Activated T-cell treated with anti-CD3 and anti-CD28 coated beads for 4 hours (primary cell): ENCODE results near the gene POLD3.

Experiments used
- DNase-seq: peaks from one replicate; pipeline ENCODE4 v3.0.0-alpha.2; 2020

The POLD3 gene, protein sequence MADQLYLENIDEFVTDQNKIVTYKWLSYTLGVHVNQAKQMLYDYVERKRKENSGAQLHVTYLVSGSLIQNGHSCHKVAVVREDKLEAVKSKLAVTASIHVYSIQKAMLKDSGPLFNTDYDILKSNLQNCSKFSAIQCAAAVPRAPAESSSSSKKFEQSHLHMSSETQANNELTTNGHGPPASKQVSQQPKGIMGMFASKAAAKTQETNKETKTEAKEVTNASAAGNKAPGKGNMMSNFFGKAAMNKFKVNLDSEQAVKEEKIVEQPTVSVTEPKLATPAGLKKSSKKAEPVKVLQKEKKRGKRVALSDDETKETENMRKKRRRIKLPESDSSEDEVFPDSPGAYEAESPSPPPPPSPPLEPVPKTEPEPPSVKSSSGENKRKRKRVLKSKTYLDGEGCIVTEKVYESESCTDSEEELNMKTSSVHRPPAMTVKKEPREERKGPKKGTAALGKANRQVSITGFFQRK

DNA sequence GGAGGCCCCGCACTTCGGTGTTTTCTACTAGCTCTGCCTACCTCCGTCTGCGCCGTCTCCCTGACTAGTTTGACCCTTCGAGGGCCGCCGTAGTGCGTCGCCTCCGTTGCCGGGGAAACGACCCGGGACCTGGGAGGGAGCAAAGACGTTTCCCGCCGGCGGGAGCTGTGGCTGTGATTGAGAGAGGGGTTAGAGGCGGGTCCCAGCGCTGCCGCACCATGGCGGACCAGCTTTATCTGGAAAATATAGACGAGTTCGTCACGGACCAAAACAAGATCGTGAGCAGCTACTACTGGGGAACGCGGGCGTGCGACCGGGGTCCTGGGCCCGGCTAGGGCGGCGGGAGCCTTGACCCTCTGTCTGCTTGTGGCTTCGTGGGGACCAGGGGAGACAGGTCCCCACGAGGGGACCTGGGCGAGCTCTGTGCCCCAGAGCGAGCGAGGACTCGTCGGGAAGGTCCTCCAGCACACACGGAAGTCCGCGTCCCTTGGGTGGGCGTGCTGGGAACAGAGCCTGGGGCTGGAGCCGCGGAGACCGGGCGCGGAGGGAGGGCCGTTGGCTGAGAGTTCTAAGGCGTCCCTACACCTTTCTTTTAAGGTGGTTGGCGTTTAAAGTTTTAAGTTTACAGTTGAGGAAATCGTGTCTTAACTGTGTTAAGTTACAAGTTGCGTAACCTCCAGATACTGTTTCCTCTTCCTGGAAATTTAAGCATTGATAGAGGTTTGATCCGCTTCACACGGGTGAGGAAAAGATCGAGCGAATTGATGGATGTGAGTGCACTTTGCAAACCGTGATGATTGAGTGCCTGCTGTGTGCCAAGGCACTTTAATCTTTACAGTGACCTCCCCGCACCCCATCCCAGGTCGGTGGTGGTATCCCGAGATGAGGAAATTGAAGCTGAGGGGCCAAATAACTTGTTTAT lies at the start of gene POLD3:
Gene POLD3, plus strand, starts transcription at position 142 of the 922 bp plus-strand sequence. Its CDS starts 77 bp downstream, at position 219.
- peak; percentile 93 for DNase-seq

DNA sequence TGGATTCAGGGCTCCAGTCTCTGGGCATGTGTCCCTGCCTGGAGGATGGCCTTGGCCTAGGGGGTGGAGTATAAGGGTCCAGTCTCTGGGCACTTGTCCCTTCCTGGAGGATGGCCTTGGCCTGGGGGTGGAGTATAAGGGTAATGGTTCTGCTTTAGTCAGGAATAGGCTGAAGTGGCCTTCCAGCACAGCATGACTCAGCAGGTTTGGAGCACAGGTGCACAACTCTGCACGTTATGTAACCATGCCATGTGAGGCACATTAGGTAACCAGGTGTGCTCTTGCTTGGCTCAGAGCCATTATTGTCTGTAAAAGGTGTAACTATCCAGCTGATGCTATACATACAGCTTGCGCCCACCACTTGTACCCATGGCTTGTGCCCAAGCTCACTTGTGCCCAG lies 48.4 kb upstream of the POLD3 start:
- no peak for DNase-seq

DNA sequence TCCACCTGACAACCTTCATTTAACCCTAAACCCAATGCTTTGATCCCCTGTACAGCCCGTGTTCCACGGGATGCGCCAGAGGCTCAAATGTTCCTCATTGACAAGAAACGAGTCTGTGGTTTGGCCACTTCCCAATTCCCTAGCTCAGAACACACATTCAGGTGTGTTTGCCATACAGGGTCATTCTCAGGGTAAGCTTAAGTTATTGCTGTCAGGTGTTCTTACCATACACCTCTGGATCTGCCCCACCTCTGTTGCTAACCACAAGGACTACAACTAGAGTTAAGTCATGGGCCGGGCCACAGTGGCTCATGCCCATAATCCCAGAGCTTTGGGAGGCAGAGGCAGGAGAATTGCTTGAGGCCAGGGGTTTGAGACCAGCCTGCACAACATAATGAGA lies 45.6 kb upstream of the POLD3 start:
- no peak for DNase-seq

DNA sequence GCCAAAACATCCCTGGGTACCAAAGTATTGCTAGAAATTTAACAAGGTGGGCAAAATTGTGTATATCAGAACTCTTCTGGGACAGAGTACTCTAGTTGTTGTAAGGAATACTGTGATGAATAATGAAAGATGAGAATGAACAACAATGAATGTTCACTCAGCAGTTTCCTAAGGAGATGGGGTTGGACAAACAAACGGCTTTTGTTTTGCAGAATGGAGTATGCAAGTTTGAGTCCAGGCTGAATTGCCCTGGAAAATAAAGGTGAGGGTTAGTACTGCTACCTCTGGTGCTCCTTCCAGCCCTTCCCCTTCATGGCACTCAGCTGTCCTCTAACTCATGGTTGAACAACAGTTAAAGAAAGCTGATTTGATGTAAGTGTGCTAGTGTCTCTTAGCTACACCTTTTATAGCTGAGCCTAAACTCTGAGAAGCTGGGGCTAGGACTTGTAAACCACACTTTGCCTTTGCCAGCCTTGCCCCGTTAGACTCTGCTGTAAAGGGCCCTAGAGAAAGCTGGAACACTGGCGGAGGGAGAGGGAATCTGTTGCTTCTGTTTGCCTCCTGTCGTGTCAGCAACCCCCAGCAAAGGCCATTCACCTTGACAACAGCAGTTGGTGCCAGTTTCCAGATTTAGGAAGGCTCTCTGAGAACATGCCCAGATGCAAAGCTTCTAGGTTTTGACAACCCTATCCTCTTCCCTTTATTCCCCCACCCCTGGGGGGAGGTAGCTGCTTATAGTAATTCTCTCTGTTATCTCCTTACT lies 41.2 kb upstream of the POLD3 start:
- no peak for DNase-seq

DNA sequence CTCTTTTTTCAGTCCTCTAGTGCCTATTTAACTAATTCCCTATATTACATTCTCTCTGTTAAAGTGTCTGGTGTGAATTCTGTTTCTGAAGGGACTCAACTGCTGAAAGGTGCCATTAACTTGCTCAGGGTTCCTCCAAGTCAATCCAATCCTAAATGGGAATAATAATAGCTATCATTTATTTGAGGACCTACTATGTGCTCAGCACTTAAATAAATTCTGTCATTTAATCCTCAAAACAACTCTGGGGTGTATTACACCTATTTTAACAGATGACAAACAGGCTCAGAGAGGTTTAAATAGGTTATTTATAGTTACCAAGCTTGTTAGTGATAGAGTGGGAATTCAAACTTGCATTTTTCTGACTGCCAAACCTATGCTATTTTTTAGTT lies 40.6 kb upstream of the POLD3 start:
- no peak for DNase-seq

DNA sequence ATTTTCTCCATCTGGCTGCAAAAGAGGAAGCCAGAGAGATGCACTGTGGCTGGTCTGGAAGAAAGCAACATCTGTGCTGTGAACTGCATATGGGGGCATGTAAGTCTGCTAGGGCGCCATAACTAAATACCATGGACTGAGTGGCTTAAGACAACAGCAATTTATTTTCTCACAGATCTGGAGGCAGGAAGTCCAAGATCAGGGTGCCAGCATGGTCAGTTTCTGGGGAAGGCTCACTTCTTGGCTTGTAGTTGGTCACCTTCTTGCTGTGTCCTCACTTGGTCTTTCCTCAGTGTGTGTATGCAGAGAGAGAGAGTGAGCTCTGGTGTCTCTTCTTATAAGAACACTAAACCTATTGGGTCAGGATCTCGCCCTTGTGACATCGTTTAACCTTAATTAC lies 34.9 kb upstream of the POLD3 start:
- DNase-seq, result no peak

DNA sequence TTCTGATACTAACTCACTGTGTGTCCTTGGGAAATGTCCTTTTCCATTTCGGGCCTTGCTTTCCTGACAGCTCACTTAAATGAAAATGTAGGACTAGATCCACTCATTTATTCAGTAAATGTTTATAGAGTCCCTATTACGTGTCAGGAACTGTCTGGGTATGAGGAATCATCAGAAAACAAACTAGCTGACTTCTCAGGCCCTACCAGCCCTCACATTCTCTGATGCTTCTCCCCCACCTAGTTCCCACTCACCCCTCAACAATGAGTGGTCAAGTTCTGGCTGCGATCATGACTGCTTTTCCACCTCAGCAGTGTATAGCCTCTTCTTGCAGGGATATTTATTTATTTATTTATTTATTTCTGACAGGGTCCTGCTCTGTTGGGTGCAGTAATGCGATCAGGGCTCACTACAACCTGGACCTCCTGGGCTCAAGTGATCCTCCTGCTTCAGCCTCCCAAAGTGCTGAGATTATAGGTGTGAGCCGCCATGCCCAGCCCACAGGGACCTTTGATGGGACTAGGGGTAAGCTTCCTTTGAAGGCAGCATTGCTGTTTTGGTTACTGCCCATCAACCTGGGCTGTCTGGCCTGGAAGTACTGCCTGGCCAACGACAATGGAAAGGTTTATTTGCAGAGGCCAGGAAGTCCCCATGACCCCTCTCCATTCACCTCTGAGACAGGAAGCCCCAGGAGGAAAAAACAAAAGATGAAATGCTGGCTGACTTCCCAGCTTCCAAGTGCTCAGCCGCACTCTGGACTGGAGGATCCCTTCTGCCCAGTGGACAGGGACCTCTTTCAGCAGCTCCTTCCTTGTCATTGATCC lies 33.1 kb upstream of the POLD3 start:
- no peak for DNase-seq

DNA sequence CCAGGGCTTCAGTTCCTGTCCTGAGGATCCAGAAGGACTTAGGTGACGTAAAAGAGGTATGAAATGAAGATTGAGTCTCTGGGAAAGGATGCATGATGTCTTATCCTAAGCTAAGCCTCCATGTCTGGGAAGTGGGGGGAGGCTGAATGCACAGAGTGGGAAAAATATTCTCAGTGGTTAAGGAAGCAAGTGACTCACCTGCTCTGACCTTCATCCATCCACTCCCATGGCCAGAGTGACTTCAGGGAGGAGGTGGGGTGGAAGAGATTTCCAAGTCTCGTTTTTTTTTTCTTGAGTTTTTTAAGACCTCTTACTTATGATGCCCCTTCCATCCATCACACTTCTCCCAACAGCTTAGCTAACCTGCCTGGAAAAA lies 32.5 kb upstream of the POLD3 start:
- no peak for DNase-seq

DNA sequence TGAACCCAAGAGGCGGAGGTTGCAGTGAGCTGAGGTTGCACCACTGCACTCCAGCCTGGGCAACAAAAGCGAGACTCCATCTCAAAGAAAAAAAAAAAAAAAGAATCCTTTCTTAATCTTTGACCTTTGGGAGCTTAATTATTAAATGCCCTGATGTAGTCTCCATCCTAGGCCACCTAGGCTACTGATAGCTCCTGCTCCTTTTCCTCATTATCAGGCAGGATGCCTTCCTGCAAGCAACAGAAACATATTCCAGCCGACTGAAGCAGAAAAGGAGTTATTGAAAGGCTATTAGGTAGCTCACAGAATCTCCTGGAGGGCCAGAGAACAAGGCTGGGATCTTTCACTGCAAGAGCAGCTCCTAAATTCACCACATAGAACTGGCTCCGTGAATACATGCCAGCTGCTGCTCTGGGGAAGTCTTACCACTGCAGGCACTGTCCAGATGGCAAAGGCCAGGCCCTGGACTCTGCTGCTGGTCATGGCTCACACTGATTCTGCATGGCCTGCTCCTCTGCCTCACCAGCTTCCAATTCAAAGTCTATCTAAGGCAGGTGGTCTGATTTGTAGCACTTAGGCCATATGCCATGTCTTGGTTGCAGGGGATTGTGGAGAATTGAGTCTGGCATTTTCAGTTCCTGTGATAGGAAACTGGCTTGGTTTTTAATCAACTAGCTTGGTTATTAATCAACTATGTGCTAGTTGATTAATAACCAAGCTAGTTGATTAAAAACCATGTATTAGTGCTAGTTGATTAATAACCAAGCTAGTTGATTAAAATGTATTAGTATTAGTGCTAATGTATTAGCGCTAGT lies 26.0 kb upstream of the POLD3 start:
- no peak for DNase-seq

DNA sequence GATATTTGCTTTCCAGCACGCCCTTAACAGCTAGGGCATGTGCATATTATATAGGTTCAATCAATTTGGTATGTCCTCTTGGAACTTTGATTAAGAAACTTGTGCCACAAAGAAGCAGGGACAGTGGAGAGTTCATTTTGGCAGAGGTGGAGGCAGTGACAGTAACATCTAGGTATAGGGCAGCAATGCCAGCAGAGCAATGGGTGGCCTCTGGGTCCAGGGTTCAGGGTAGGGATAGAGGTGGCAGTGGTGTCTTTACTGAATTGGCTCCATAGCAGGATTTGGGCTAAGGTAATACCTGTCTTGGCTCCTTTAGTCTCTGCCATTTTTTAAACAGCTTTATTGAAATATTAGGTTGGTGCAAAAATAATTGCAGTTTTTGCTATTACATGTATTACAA lies 24.4 kb upstream of the POLD3 start:
- no peak for DNase-seq

DNA sequence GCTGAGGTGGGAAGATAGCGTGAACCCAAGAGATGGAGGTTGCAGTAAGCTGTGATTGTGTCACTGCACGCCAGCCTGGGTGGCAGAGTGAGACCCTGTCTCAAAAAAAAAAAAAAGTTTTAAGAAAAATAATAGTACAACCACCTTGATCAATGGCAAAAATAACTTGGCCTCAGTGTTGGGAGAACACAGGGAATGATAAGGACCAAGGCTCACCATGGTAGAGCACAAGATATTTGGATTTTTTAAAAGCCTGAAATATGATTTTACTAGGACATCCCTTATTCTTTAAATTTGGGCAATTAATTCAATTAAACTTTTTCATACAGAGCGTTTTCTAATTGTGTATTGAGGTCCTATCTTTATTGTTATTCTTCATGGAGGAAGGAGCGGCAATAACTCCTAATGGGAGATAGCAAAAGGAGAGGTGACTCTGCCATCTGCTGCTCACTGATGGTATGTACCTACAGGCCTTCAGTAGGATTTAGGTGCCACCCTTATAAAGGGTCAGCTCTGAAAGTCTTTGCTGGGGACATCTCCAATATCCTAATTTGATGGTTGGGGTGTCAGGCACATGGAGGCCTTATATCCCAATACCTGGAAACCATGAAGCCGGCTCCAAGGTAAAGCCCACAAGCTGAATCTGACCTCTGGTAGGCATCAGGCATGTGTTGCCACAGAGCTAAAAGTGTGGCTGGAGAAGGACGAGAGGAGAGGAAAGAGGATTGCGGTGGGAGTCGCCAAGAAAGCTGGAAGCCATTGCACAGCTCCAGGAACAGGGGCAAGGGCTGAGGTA lies 21.9 kb upstream of the POLD3 start:
- no peak for DNase-seq

DNA sequence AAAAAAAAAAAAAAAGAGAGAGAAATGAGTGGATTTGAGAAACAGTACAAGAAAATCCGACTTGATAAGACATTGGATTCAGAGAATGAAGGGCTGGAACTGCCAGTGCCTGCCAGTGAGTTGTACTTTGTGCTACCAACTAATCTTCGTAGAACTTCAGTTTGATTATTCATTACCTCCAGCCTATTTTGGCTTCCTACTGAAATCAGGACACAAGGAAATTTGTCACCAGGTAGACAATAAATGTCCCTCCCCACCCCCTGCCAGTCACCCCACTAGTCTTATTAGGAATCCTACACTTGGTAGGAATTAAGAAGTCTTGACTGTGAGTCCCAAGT lies 21.4 kb upstream of the POLD3 start:
- no peak for DNase-seq

DNA sequence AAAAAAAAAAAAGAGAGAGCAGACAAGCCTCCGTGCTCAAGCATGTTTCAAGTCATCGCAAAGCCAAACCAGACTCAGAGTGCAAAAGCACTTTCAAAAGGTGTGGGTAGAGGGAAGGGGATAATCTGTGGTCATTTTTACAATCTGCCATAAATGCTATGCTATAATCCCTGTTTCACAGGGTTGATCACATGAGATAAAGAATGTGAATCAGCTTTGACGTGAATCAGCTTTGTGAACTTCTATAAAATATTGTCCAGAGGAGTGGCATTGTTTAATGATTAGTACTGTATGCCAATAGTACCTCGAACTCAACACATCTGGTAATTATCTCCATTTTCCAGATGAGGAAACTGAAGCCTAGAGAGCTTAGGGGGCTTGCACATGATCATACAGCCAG lies 20.0 kb upstream of the POLD3 start:
- DNase-seq, result no peak

DNA sequence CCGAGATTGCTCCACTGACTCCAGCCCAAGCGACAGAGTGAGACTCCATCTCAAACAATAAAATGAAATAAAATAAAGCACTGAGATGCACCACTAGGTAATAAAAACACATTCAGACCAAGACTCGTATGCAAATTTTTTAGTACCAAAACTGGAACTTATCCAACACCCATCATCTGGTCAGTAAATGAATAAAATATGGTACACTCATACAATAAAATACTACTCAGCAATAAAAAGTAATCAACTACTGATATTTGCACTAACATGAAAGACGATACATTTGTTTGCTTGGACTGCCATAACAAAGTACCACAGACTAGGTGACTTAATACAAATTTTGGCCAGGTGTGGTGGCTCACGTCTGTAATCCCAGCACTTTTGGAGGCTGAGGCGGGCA lies 17.8 kb upstream of the POLD3 start:
- no peak for DNase-seq

DNA sequence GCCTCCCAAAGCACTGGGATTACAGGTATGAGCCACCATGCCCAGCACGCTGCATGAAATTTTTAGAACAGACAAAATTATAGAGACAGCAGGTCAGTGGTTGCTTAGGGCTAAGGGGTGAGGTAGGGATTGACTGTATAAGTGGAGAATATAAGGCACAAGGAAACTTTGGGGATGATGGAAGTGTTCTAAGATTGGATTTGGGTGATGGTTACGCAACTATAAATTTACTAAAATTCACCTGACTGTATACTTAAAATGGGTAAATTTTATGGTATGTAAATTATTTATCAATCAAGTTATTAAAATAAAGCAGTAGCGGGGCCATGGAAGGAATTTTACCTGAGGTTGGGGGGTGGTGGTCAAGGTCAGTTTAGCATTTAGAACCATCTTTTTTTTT lies 16.4 kb upstream of the POLD3 start:
- DNase-seq, result no peak

DNA sequence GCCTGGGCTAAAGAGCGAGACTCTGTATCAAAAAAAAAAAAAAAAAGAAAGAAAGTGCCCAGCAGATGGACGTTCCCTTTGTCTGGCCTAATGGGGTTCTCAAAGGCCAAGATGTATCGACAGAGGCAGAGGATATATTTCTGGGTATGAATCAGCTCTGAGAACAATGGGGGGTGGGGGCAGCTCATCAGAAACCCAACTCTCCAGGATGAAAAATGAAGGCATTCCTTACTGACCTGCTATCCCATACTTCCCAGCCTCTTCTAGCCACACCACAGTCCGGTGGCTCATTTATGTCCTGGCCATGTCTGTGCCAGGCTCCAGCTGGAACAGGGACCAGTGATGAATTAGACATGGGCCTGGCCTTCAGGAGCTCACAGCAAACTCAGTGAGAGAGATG lies 15.2 kb upstream of the POLD3 start:
- DNase-seq, result no peak

DNA sequence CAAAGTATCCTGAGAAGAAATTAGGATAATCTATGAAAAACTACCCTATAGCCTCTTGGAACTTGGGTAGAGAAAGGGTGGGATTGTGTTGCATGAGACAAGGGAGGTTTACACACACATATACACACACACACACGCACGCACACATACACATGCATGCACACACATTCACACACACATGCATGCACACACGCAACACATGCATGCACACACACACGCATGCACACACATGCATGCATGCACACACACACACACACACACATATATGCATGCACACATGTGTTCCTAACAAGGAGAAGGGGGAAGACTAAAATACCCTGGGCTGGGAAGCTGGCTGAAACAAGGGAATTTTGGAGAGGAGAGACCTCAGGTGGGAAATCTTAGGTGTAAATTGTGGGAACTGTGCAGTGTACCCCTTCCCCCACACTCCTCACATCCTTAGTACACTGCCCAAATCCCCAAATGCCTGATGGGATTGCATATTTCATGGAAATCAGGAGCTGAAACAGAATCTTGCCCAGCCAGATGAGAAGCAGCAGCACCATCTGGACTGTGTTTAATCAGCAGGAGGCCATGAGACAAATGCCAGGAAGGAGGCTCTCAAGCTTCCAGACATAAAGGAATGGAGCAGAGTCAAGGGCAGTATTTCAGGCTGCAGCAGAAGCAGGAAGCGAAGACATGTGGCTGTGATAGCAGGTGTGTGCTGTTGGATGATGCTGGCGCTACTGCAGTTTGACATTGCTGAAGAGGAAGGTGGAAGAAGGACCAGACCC lies 14.6 kb upstream of the POLD3 start:
- DNase-seq, result no peak

DNA sequence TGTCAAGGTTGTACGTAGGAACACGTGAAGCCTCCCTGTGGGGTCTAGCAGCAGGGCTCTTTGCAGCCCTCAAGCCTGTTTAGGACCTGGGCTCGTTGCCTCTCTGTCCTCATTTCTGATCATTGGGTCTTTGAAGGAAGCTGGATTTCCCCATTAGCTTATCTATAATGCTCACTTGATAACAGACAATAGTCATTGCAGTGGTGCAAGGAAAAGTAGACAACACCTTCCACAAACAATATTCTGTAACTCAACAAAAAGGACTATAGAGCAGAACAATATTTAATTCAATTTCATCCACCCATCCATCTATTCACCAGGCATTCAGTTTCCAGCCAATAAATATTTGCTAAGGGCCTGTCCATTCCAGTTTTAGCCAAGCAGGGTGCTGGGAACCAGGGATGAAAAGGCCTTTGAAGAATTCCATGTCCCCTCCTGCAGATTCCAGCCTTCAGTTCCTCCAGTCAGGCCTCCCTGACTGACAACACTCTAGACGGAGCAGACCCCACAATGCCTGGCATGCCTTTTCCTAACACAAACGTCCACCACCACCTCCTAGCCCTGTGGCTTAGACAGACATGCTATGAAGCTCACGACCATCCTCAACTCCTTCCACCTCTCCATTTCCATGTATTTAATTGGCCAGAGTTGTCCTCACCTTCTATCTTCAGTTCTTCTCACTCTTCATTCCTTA lies 12.7 kb upstream of the POLD3 start:
- DNase-seq, result no peak

DNA sequence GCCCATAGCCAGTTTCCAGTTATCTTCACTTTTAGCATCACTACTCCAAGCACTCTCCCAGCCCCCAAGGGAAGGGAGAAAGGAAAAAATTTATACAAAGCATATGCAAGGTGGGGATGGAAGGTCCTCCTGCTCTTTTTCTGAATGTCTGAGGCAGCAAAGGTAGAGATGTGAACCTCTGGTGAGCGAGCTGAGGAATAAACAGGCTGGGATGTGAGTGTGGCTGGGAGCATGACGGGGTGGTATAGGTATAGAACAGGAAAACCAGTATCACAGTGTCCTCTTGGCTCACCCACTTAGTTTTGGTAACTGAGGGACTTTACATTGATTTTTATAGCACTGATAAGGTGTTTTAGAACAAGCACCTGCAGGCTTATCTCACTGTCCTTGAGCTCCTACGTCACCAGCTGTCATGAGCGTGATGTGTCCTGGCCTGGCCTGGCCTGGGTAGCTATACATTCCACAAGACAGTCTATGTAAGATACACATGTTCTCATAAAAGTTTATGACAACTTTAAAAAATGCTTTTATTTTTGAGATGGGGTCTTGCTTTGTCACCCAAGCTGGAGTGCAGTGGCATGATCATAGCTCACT lies 10.3 kb upstream of the POLD3 start:
- DNase-seq, result no peak
